Endometrial microvascular endothelial cells (primary cell): ENCODE data around the gene MPHOSPH8. TPM values are rescaled to one million over a fixed set of nuclear protein-coding genes. Genes with fewer than 3 reads are reported as not detected.

Experiments
- total RNA-seq: library from RNA; depleted of rRNA; stranded (reverse); fragments of >200 nt; gene quantifications from one replicate; pipeline ENCODE4 v1.2.3, GENCODE V29; 2015; ENCODE audit errors: inconsistent ontology term

Gene MPHOSPH8
- total RNA-seq, 1 donor from 2014 or later: 10.2 TPM

Other genes with a start within 250 kb of the MPHOSPH8 start
- not detected for gene TPTE2, start 72.1 kb upstream of the MPHOSPH8 start, total RNA-seq
- 61.0 TPM for gene PSPC1, start 149.3 kb downstream of the MPHOSPH8 start, total RNA-seq
- 15.2 TPM for gene ZMYM5, start 230.0 kb downstream of the MPHOSPH8 start, total RNA-seq